NCI-H187 treated with DMSO at 0.1 percent for 48 hours (cell line): ENCODE results near the gene EPHA3.

ENCODE experiments used
- DNase-seq: peaks from one replicate; lab custom pipeline; 2025; lab: John Stamatoyannopoulos, UW

Gene EPHA3

GRCh38 chr3:89363171-89363570 is 255.8 kb downstream of the EPHA3 start:
- no peak for DNase-seq

GRCh38 chr3:89364314-89364713 is 256.9 kb downstream of the EPHA3 start:
- DNase-seq, result no peak

- no peak for DNase-seq
Observed at GRCh38 chr3:89367166-89367565, 259.7 kb downstream of the EPHA3 start.

DNA sequence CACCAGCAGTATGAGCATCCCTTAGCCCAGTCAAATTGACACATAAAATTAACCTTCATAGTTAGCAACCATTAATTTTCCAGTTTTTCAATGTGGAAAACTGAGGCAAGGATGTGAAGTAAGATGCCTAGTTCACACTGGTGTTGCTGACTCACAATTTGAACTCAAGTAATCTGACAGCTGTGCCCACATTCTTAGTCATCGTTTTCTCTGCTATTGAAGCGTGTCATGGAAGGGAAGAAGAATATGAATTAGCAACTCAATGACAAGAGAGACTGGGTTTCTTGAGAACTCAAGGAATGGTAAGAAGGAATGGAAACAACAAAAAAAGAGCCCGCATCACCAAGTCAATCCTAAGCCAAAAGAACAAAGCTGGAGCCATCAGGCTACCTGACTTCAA is 261.4 kb downstream of the EPHA3 start:
- DNase-seq, result no peak

DNA sequence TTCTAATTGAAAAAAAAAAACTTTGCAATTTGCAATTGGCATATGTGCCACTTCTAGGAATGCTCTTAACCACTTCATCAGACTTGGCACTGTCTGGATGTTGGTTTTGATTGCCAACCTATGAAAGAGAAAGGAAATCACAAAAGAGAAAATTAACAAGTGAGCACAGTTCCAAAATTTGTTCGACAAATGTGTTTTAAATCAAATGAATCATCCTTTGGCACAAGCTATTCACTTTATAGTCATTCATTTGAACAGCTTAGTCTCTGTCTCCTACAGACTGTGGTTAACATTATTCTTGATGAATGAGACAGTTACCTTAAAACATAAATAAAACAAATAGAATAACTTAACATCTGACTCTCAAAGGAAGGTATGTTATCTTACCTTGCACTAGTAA is 265.0 kb downstream of the EPHA3 start:
- DNase-seq, result no peak

GRCh38 chr3:89373434-89373833 is 266.0 kb downstream of the EPHA3 start:
- no peak for DNase-seq

- DNase-seq, result no peak
Observed at GRCh38 chr3:89375451-89375850, 268.0 kb downstream of the EPHA3 start.

- no peak for DNase-seq
Observed at GRCh38 chr3:89380016-89380415, 272.6 kb downstream of the EPHA3 start.

DNA sequence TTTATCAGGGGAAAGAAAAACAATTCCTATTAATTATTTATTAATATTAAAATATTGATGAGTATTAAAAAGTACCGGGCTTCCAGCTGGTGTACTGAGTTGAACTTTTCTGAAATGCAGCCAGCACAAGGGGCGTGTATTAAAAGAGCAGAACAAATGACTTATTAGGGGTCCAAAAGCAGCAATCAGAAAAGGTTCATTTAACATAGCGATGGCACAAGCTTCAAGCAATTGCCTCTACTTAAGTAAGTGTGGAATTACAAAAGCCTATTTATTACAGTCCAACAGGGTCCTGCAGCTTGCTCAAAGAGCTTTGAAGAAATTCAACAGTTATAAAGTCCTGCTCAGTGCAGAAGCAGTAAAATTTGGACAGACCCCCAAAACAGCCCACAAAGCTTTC is 285.6 kb downstream of the EPHA3 start:
- no peak for DNase-seq

DNA sequence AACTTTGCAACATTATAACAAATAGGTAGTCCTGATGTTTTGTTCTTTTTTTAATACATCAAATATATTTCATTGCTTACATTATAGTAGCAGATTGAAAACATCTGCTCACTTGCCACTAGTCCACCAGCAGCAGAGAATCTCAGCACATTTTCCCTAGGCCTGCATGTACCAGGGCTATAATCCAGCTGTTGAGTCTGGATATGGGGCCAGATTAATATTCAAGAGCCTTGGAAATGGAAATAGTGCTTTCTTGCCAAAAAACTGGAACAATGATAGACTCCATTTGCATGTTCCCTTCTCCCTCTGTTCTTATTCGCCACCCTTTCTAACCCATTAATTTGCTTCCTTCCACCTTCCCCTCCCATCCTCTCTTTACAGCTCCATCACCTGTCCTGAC is 288.0 kb downstream of the EPHA3 start:
- no peak for DNase-seq

DNA sequence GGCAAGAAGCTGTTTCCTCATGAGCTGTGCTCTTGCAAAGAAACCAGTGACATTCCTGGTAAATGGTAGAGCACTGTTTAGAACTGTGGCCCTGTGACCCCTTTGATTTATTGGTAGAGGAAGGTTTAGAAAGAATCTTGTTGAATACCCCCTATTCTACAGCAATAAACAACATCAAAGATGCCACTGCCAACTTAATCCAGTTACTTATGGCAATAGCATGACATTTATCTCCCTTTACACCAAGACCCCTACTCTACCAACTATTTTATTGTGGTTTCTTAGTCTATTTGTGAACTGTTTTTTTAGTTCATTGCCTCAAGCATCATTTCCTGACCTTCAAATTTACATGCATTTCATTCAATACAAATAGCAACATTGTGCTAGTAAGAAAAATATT is 288.6 kb downstream of the EPHA3 start:
- no peak for DNase-seq

- no peak for DNase-seq
Observed at GRCh38 chr3:89402051-89402450, 294.6 kb downstream of the EPHA3 start.

GRCh38 chr3:89405176-89405575 is 297.8 kb downstream of the EPHA3 start:
- no peak for DNase-seq

GRCh38 chr3:89405593-89405992 is 298.2 kb downstream of the EPHA3 start:
- DNase-seq, result no peak

DNA sequence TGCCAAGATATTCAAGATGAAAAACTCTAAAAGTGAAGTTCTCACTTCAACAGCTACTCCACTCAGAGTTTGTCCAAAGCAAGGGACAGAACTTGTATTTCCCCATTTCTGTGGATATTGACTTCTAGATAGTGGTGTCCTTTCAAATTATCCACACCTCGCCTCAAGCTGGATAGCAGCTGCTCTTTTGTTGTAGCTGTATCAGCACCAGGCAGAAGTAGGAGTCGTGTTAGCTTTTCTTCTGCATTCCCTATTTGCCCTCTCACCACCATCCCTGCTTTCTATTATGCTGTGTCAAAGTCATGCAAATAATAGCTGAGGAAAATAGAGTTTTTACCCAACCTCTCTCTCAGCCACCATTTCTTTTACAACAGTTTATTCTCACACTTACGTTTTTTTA is 303.8 kb downstream of the EPHA3 start:
- no peak for DNase-seq

GRCh38 chr3:89414270-89414669 is 306.8 kb downstream of the EPHA3 start:
- no peak for DNase-seq

- no peak for DNase-seq
Observed at GRCh38 chr3:89419647-89420241, 312.3 kb downstream of the EPHA3 start.

- DNase-seq, result no peak
Observed at GRCh38 chr3:89426060-89426459, 318.6 kb downstream of the EPHA3 start.

- DNase-seq, result no peak
Observed at GRCh38 chr3:89434621-89435380, 327.4 kb downstream of the EPHA3 start.

- no peak for DNase-seq
Observed at GRCh38 chr3:89436846-89437245, 329.4 kb downstream of the EPHA3 start.

DNA sequence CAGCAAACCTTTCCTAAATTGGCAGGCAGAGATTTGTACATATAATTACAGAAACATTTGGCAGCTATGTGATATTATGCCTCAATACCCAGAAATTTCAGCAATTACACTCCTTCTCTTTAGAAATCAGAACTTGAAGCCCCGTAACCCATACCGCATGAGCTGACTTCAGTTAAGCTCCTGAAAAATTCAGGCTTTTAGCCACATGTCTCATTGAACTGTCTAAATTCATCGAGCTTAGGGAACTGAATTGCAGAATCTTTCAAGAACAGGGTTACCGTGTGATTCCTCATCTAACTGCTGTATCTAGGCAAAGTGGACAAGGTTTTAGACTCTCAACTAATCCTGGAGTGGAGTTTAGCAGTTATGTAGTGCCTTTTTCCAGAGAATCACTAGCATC is 333.0 kb downstream of the EPHA3 start:
- DNase-seq, result no peak

GRCh38 chr3:89441141-89441540 is 333.7 kb downstream of the EPHA3 start:
- DNase-seq, result no peak

DNA sequence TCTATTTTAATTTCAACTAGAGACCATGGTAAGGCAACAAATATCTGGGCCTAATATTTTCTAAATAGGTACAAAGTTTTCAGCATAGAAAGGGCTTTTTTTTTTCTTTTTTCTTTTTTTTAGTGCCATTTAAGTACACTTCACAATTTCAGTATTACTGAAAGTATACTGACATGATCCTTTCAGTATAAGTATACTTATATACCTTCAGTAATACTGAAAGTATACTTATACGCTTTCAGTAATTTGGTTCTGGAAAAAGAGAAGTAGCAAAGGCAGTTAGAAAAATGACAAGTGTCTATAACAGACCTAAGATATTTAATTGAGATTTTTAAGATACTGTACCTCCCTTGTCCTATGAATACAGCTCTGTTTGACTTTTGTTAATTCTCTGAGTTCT is 339.2 kb downstream of the EPHA3 start:
- DNase-seq, result no peak

GRCh38 chr3:89447243-89447642 is 339.8 kb downstream of the EPHA3 start:
- no peak for DNase-seq
